Neural cell (in vitro differentiated cells): ENCODE data around the gene CTCF.

ENCODE experiments used
- EZH2 ChIP-seq: fragments of 200-600, 300-800 bp; shearing (Covaris generic), sonication (generic); IDR thresholded peaks from 2 replicates; pipeline ENCODE4 v1.6.1; 2014; ENCODE audit warnings: antibody characterized with exemption, low read length, borderline replicate concordance, mild to moderate bottlenecking; ENCODE audit not compliant: insufficient read depth, poor library complexity, severe bottlenecking
- POLR2AphosphoS5 ChIP-seq: IDR thresholded peaks from 2 replicates; pipeline ENCODE4 v1.6.1; 2012
- TF ChIP-seq, protein P1 (sequence below): fragments of 450-650 bp; IDR thresholded peaks from 2 replicates; pipeline ENCODE4 v1.5.1; 2014; ENCODE audit warnings: antibody characterized with exemption, mild to moderate bottlenecking, moderate library complexity; ENCODE audit not compliant: poor library complexity, severe bottlenecking
- TF ChIP-seq, protein P2 (sequence below): IDR thresholded peaks from 2 replicates; pipeline ENCODE4 v1.6.1; 2012; ENCODE audit warnings: borderline replicate concordance

DNA sequence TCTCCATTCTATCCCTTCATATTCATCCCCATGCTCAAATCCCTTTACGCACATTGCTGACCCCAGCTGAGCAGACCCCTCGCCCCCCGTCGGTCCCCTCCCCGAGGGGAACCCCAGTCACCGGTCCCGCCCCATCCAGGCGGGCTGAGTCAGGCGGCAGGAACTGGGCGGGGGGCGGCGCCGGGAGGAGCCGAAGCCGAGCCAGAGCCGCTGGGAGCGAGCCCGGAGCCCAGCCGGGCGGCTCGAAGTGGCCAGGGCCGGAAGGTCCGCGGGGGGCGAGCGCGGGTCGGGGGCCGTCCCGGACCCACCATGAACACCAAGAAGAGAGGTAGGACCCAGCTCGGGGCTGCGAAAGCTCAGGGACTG, 25.1 kb upstream of the CTCF start:
- TF ChIP-seq, protein P1, sequence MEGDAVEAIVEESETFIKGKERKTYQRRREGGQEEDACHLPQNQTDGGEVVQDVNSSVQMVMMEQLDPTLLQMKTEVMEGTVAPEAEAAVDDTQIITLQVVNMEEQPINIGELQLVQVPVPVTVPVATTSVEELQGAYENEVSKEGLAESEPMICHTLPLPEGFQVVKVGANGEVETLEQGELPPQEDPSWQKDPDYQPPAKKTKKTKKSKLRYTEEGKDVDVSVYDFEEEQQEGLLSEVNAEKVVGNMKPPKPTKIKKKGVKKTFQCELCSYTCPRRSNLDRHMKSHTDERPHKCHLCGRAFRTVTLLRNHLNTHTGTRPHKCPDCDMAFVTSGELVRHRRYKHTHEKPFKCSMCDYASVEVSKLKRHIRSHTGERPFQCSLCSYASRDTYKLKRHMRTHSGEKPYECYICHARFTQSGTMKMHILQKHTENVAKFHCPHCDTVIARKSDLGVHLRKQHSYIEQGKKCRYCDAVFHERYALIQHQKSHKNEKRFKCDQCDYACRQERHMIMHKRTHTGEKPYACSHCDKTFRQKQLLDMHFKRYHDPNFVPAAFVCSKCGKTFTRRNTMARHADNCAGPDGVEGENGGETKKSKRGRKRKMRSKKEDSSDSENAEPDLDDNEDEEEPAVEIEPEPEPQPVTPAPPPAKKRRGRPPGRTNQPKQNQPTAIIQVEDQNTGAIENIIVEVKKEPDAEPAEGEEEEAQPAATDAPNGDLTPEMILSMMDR = no peak
- TF ChIP-seq POLR2AphosphoS5 (no peak), EZH2 (no peak)
- TF ChIP-seq, protein P2, sequence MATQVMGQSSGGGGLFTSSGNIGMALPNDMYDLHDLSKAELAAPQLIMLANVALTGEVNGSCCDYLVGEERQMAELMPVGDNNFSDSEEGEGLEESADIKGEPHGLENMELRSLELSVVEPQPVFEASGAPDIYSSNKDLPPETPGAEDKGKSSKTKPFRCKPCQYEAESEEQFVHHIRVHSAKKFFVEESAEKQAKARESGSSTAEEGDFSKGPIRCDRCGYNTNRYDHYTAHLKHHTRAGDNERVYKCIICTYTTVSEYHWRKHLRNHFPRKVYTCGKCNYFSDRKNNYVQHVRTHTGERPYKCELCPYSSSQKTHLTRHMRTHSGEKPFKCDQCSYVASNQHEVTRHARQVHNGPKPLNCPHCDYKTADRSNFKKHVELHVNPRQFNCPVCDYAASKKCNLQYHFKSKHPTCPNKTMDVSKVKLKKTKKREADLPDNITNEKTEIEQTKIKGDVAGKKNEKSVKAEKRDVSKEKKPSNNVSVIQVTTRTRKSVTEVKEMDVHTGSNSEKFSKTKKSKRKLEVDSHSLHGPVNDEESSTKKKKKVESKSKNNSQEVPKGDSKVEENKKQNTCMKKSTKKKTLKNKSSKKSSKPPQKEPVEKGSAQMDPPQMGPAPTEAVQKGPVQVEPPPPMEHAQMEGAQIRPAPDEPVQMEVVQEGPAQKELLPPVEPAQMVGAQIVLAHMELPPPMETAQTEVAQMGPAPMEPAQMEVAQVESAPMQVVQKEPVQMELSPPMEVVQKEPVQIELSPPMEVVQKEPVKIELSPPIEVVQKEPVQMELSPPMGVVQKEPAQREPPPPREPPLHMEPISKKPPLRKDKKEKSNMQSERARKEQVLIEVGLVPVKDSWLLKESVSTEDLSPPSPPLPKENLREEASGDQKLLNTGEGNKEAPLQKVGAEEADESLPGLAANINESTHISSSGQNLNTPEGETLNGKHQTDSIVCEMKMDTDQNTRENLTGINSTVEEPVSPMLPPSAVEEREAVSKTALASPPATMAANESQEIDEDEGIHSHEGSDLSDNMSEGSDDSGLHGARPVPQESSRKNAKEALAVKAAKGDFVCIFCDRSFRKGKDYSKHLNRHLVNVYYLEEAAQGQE = no peak
